ENCODE measurements around the gene PARD3.

The PARD3 gene

GRCh38 chr10:34131152-34131551, 683.9 kb downstream of the PARD3 start:
- H3K36me3 ChIP-seq (ENCODE audit: insufficient read depth, low read length), result peaks cover 7% of the 10 kb centered on the region; the same call in 1 of the 2 replicates
- H2AFZ ChIP-seq (ENCODE audit: low read length), result no peak overlapping the region
- H3K27me3 ChIP-seq (ENCODE audit: insufficient read depth, low read length, poor library complexity, severe bottlenecking), result no peaks in the 10 kb centered on the region
- H3K4me3 ChIP-seq (ENCODE audit: low read length, poor library complexity, severe bottlenecking), result no peak overlapping the region
- no peaks in the 10 kb centered on the region for H3K9me3 ChIP-seq (ENCODE audit: insufficient read depth, low read depth, low read length)
- H3K4me1 ChIP-seq (ENCODE audit: insufficient read depth, low read length, poor library complexity, severe bottlenecking), result peaks cover 10% of the 10 kb centered on the region
- no peaks in the 10 kb centered on the region for H3K9me2 ChIP-seq (replicated peaks; ENCODE audit: low read depth, low read length)
- no peaks in the 10 kb centered on the region for H4K20me1 ChIP-seq (ENCODE audit: insufficient read depth, low read length, poor library complexity, severe bottlenecking)
- H3K9ac ChIP-seq (ENCODE audit: low read depth, low read length, poor library complexity, severe bottlenecking), result no peak overlapping the region
- no peak overlapping the region for H3K4me2 ChIP-seq (ENCODE audit: low read depth, low read length, poor library complexity, severe bottlenecking)
- TF ChIP-seq EZH2phosphoT487 (IDR thresholded peaks at IDR 0.05; ENCODE audit: borderline replicate concordance) (no peak), CTCF (conservative IDR thresholded peaks at IDR 0.05; ENCODE audit: low read length) (no peak)
- no peaks in the 10 kb centered on the region for H3F3A ChIP-seq (ENCODE audit: low read depth)
- H3K79me2 ChIP-seq (ENCODE audit: insufficient read depth, low read length), result no peaks in the 10 kb centered on the region

- Histone ChIP-seq H3K27me3 (ENCODE audit: insufficient read depth, low read length, poor library complexity, severe bottlenecking) (no peaks in the 10 kb centered on the region), H3K4me2 (ENCODE audit: low read depth, low read length, poor library complexity, severe bottlenecking) (no peak overlapping the region), H3K9me3 (ENCODE audit: insufficient read depth, low read depth, low read length) (no peaks in the 10 kb centered on the region), H3K9ac (ENCODE audit: low read depth, low read length, poor library complexity, severe bottlenecking) (no peak overlapping the region), H3K79me2 (ENCODE audit: insufficient read depth, low read length) (no peaks in the 10 kb centered on the region), H4K20me1 (ENCODE audit: insufficient read depth, low read length, poor library complexity, severe bottlenecking) (no peaks in the 10 kb centered on the region), H3K36me3 (ENCODE audit: insufficient read depth, low read length) (peaks cover 7% of the 10 kb centered on the region; the same call in 1 of the 2 replicates), H3K4me1 (ENCODE audit: insufficient read depth, low read length, poor library complexity, severe bottlenecking) (peaks cover 7% of the 10 kb centered on the region), H3F3A (ENCODE audit: low read depth) (no peaks in the 10 kb centered on the region), H3K4me3 (ENCODE audit: low read length, poor library complexity, severe bottlenecking) (no peak overlapping the region), H2AFZ (ENCODE audit: low read length) (no peak overlapping the region), H3K9me2 (replicated peaks; ENCODE audit: low read depth, low read length) (no peaks in the 10 kb centered on the region)
- TF ChIP-seq EZH2phosphoT487 (IDR thresholded peaks at IDR 0.05; ENCODE audit: borderline replicate concordance), result no peak
- TF ChIP-seq CTCF (conservative IDR thresholded peaks at IDR 0.05; ENCODE audit: low read length), result no peak
These were observed 687.4 kb downstream of the PARD3 start for GRCh38 chr10:34127676-34128075.

- H3K27me3 ChIP-seq (ENCODE audit: insufficient read depth, low read length, poor library complexity, severe bottlenecking), result no peaks in the 10 kb centered on the region
- no peaks in the 10 kb centered on the region for H3K79me2 ChIP-seq (ENCODE audit: insufficient read depth, low read length)
- no peaks in the 10 kb centered on the region for H4K20me1 ChIP-seq (ENCODE audit: insufficient read depth, low read length, poor library complexity, severe bottlenecking)
- no peak overlapping the region for H3K9ac ChIP-seq (ENCODE audit: low read depth, low read length, poor library complexity, severe bottlenecking)
- no peaks in the 10 kb centered on the region for H3K9me3 ChIP-seq (ENCODE audit: insufficient read depth, low read depth, low read length)
- peaks cover 7% of the 10 kb centered on the region; the same call in 1 of the 2 replicates for H3K36me3 ChIP-seq (ENCODE audit: insufficient read depth, low read length)
- H3K4me3 ChIP-seq (ENCODE audit: low read length, poor library complexity, severe bottlenecking), result no peak overlapping the region
- H3K4me1 ChIP-seq (ENCODE audit: insufficient read depth, low read length, poor library complexity, severe bottlenecking), result peaks cover 17% of the 10 kb centered on the region
- TF ChIP-seq EZH2phosphoT487 (IDR thresholded peaks at IDR 0.05; ENCODE audit: borderline replicate concordance), result no peak
- TF ChIP-seq CTCF (conservative IDR thresholded peaks at IDR 0.05; ENCODE audit: low read length), result no peak
- no peak overlapping the region for H2AFZ ChIP-seq (ENCODE audit: low read length)
- H3K4me2 ChIP-seq (ENCODE audit: low read depth, low read length, poor library complexity, severe bottlenecking), result no peak overlapping the region
- no peaks in the 10 kb centered on the region for H3K9me2 ChIP-seq (replicated peaks; ENCODE audit: low read depth, low read length)
- no peaks in the 10 kb centered on the region for H3F3A ChIP-seq (ENCODE audit: low read depth)
These were observed 688.5 kb downstream of the PARD3 start for GRCh38 chr10:34126371-34127151.

Measured in Loucy (cell line).